GM12873 (cell line): ENCODE data around the gene DPP3.

Source experiments
- TF ChIP-seq, protein P1 (sequence below): IDR thresholded peaks from 2 replicates; pipeline ENCODE4 v1.5.1; 2012; ENCODE audit warnings: low read depth, mild to moderate bottlenecking, moderate library complexity, low read length, control low read depth; ENCODE audit not compliant: insufficient read depth; ENCODE audit errors: missing control alignments

The DPP3 gene

DNA sequence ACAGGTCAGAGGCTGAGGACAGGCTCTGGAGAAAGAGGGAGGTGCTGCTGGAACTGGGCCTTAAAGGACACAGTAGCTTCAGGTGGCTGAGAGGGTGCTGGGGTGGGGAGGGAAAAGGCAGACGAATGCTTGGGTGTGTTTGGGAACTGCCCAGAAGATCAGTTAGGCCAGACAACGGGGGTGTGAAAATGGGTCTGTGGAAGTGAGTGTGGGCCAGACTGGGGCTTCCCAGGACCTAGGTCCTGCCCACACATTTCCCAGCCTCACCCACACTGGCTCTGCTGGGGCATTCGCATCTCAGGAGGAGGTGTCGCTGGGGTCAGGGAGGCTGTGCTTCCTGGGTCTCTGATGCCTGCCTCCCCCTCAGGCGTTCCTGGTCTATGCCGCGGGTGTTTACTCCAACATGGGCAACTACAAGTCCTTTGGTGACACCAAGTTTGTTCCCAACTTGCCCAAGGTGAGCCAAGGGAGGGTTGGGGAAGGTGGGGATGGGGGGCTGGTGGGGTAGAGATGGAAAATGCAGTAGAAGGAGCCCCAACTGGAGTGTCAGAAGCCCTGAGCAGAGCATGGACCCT lies 4.7 kb downstream of the DPP3 start:
- TF ChIP-seq, protein P1, sequence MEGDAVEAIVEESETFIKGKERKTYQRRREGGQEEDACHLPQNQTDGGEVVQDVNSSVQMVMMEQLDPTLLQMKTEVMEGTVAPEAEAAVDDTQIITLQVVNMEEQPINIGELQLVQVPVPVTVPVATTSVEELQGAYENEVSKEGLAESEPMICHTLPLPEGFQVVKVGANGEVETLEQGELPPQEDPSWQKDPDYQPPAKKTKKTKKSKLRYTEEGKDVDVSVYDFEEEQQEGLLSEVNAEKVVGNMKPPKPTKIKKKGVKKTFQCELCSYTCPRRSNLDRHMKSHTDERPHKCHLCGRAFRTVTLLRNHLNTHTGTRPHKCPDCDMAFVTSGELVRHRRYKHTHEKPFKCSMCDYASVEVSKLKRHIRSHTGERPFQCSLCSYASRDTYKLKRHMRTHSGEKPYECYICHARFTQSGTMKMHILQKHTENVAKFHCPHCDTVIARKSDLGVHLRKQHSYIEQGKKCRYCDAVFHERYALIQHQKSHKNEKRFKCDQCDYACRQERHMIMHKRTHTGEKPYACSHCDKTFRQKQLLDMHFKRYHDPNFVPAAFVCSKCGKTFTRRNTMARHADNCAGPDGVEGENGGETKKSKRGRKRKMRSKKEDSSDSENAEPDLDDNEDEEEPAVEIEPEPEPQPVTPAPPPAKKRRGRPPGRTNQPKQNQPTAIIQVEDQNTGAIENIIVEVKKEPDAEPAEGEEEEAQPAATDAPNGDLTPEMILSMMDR: no peak

DNA sequence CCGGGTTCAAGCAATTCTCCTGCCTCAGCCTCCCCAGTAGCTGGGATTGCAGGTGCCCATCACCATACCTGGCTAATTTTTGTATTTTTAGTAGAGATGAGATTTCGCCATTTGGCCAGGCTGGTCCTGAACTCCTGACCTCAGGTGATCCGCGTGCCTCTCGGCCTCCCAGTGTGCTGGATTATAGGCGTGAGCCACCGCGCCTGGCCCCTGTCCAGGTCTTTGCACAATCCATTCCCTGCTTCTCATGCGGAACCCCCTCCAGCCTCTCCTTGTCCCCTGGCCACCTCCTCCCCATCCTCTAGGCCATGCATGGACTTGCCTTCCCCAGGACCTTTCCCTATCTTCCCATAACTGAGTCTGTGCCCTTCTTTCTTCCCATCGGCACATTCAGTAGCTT lies 8.7 kb downstream of the DPP3 start:
- TF ChIP-seq, protein P1: no peak

DNA sequence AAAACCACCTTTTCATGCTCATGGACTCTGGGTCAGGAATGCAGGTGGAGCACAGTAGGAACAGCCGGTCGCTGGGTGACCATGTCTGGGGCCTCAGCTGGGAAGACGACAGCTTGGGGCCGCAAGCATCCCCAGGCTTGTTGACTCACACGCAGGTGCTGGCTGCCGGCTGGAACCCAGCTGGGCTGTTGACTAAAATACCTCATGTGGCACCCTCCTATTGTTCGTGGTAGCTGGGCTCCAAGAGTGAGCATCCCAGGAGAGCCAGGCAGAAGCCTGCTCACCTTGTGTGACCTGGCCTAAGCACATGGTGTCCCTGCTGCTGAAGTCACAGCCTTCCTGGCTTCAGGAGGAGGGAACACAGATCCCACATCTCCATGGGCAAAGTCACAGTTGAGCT lies 9.4 kb downstream of the DPP3 start:
- TF ChIP-seq, protein P1: no peak

DNA sequence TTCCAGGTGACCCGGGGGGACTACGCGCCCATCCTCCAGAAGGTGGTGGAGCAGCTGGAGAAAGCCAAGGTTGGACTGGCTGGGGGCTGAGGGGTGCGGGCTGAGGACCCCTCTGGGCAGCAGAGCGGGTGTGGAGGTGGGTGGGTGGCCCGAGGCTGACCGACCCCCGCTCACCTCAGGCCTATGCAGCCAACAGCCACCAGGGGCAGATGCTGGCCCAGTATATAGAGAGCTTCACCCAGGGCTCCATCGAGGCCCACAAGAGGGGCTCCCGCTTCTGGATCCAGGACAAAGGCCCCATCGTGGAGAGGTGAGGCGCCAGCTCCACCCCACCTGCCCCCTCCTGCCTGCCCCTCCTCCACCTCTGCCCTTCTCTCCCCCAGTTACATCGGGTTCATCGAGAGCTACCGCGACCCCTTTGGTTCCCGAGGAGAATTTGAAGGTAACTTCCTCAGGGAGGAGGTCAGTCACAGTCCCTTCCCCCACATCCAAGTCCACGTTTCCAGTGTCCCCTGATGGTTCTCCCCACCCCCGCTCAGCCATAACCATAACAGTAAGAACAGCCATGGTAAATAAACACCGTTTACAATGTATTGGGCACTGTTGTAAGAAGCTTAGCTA lies 11.2 kb downstream of the DPP3 start:
- TF ChIP-seq, protein P1: peak; percentile 55

DNA sequence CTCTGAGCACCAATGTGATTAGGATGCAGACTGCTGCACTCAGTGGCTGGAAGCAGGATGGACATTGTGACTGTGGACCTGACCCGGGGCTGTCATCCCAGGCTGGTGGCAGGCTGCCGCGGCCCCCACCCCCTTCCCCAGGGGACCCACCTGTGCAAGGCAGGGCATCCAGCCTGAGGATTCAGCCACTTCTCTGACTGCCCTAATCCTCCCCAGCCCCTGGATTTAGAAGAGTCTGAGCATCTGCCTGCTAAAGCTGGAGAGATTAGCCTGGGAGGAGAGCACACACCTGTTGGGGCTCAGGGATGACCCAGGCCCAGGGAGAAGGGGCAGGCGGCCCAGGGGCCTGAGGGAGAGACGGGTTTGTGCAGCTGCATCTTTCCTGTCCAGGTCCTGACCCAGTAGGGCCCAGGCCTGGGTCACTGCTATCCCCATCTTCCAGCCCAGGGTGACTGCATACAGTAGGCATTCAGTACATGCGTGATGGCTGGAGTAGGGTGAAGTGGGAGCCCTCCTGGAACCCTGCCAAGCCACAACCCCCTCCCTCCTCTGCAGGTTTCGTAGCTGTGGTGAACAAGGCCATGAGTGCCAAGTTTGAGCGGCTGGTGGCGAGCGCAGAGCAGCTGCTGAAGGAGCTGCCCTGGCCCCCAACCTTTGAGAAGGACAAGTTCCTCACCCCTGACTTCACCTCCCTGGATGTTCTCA lies 12.1 kb downstream of the DPP3 start:
- TF ChIP-seq, protein P1: no peak

DNA sequence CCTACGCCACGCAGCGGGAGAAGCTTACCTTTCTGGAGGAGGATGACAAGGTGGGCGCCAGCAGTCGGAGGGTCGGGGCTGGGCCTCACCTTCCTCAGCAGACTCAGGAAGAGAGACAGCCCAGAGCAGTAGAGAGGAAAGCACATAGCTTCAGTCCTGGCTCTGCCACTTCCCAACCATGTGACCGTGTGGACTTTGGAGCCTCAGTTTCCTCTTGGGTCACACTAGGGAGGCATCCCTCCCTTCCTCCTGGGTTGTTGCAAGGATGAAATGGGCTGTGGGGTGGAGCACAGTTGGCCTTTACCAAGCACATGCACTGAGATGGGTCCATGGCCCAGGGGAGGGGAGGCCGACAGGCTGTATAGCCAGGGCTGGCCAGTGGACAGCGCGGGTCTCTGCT lies 12.9 kb downstream of the DPP3 start:
- TF ChIP-seq, protein P1: no peak

DNA sequence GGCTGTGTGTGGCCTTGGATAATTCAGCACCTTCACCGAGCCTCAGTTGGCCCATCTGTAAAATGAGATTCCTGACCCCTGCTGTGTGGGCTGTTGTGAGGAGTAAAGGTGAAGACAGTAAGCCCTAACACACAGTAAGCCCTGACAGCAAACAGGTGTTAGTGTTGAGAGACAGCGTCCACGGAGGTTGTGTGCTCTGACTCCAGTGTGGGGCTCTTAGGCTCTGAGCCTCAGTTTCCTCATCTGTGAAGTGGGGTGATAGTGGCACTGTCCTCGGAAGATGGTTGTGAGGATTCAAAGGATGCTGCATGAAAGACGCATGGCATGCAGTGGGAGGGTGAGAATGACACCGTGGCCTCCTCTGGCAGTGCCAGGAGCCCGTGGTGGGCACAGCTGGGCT lies 14.2 kb downstream of the DPP3 start:
- TF ChIP-seq, protein P1: no peak
